CD4-positive, alpha-beta memory T cell (primary cell): Measurements from ENCODE around the gene PCGF1. TPM values are rescaled to one million over a fixed set of nuclear protein-coding genes. Genes with fewer than 3 reads are reported as not detected.
"Not testable (repeated sequence)": the region's sequence is repeated elsewhere in the genome, so short reads cannot be mapped to it uniquely, and the experiment has no call there.

Experiments
- CTCF ChIA-PET: fragments of 350-600 bp; sonication (Branson Sonifier 250); formaldehyde crosslinking; loops from one replicate; lab custom pipeline; 2021; ENCODE audit warnings: inconsistent platforms; ENCODE audit not compliant: partially characterized antibody; lab: Charles Lee
- POLR2A ChIA-PET: fragments of 350-600 bp; sonication (Branson Sonifier 250); formaldehyde crosslinking; loops from one replicate; lab custom pipeline; 2021; ENCODE audit not compliant: partially characterized antibody; lab: Charles Lee
- DNase-seq, 5 donors: peaks; one replicate each; pipeline versions ENCODE4 v3.0.0 to v3.0.0-alpha.2; 2020 to 2022; ENCODE audit warnings: mixed read lengths in 1 of 5
- H3K27ac ChIP-seq: one replicate; pipeline ENCODE4 v1.7.0; 2013; ENCODE audit warnings: low read depth, low read length
- H3K27me3 ChIP-seq: 2 replicates; pipeline ENCODE4 v1.7.0; 2013; ENCODE audit warnings: mild to moderate bottlenecking, low read length, moderate library complexity; ENCODE audit not compliant: insufficient read depth
- H3K36me3 ChIP-seq: 2 replicates; pipeline ENCODE4 v1.7.0; 2013; ENCODE audit warnings: mild to moderate bottlenecking, low read length, moderate library complexity; ENCODE audit not compliant: insufficient read depth
- H3K4me1 ChIP-seq: 2 replicates; pipeline ENCODE4 v1.7.0; 2013; ENCODE audit warnings: mild to moderate bottlenecking, low read length, moderate library complexity; ENCODE audit not compliant: insufficient read depth
- H3K4me3 ChIP-seq, 2 donors: one replicate each; pipeline ENCODE4 v1.7.0; 2013; ENCODE audit warnings: low read length in 2 of 2, mild to moderate bottlenecking in 1 of 2
- H3K9me3 ChIP-seq, 2 donors: one replicate each; pipeline ENCODE4 v1.7.0; 2013; ENCODE audit warnings: low read length in 2 of 2, control low read depth in 1 of 2; ENCODE audit not compliant: control insufficient read depth in 1 of 2
- H3K27ac Mint-ChIP-seq, 7 donors: one replicate each; pipeline ENCODE4 v1.8.0; 2020 to 2021; ENCODE audit warnings: mixed read lengths in 7 of 7, mild to moderate bottlenecking in 6 of 7, inconsistent platforms in 3 of 7, moderate library complexity in 3 of 7
- H3K27me3 Mint-ChIP-seq, 2 donors: one replicate each; pipeline ENCODE4 v1.8.0; 2020 to 2021; ENCODE audit warnings: mixed read lengths in 2 of 2
- H3K36me3 Mint-ChIP-seq, 2 donors: one replicate each; pipeline ENCODE4 v1.8.0; 2020 to 2021; ENCODE audit warnings: mixed read lengths in 2 of 2, inconsistent platforms in 1 of 2, mild to moderate bottlenecking in 1 of 2
- H3K4me1 Mint-ChIP-seq, 4 donors: one replicate each; pipeline ENCODE4 v1.8.0; 2020 to 2021; ENCODE audit warnings: mixed read lengths in 4 of 4, mild to moderate bottlenecking in 1 of 4
- H3K4me3 Mint-ChIP-seq, 8 donors: one replicate each; pipeline ENCODE4 v1.8.0; 2020 to 2021; ENCODE audit warnings: mixed read lengths in 8 of 8, mild to moderate bottlenecking in 7 of 8, moderate library complexity in 6 of 8, inconsistent platforms in 3 of 8
- H3K9me3 Mint-ChIP-seq, 8 donors: one replicate each; pipeline ENCODE4 v1.8.0; 2020 to 2021; ENCODE audit warnings: mixed read lengths in 8 of 8, mild to moderate bottlenecking in 5 of 8, inconsistent platforms in 3 of 8, moderate library complexity in 1 of 8
- intact Hi-C: fragments of 100-400 bp; cut with micrococcal nuclease; formaldehyde crosslinking; loops from one replicate; pipeline ENCODE4 v1.15.1; 2023
- polyA plus RNA-seq, 2 donors: library from polyadenylated mRNA; unstranded; fragments of 300-500 nt; fragmentation: Illumina TruSeq; gene quantifications; one replicate each; pipeline ENCODE4 v1.2.3, GENCODE V29; 2021
- total RNA-seq, 2 experiments: library from RNA; stranded (reverse); gene quantifications; one replicate each; pipeline ENCODE4 v1.2.3, GENCODE V29; 2021

The PCGF1 gene
- total and polyA plus RNA-seq, 4 experiments from 2014 or later: 10.4 to 42.2 (median 23.9) TPM

DNA sequence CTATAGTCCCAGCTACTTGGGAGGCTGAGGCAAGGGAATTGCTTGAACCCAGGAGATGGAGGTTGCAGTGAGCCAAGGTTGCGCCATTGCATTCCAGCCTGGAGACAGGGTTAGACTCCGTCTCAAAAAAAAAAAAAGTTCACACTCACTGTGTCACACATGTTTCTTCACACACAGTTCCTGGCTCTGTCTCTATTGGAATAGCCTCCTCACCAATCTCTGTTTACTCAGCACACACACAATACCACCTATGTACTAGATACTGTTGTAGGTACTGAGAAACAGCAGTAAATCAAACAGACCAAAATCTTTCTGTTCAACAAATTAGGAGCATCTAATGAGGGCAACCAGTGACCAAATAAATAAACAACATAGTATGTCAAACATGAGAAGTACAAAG lies 21.4 kb downstream of the PCGF1 start:
- ChIA-PET POLR2A (no interaction called here), CTCF (interaction anchor here (11.3 kb wide), 1 partner anchor 102 kb away, joined by 141 read pairs; no protein-coding TSS in a partner anchor)
- Mint-ChIP-seq H3K27ac (no peak overlapping the region), H3K4me3 (peak overlapping the region in 1 of 8 donors; percentile 41), H3K9me3 (no peaks in the 10 kb centered on the region), H3K36me3 (peaks cover 30 to 41% of the 10 kb centered on the region in 2 donors), H3K4me1 (peaks cover 12 to 26% (median 17%) of the 10 kb centered on the region in 4 donors), H3K27me3 (no peaks in the 10 kb centered on the region)
- peaks cover 17% of the 10 kb centered on the region for H3K36me3 ChIP-seq
- no peak overlapping the region for H3K27ac ChIP-seq
- H3K27me3 ChIP-seq: no peaks in the 10 kb centered on the region
- no peak overlapping the region for H3K4me3 ChIP-seq
- DNase-seq: no peak
- no peaks in the 10 kb centered on the region for H3K9me3 ChIP-seq
- intact Hi-C loops: loop anchor here (10.0 kb wide), 1 partner anchor 169 kb away; the partner anchor contains the start of gene SEMA4F
- H3K4me1 ChIP-seq: peaks cover 23% of the 10 kb centered on the region

DNA sequence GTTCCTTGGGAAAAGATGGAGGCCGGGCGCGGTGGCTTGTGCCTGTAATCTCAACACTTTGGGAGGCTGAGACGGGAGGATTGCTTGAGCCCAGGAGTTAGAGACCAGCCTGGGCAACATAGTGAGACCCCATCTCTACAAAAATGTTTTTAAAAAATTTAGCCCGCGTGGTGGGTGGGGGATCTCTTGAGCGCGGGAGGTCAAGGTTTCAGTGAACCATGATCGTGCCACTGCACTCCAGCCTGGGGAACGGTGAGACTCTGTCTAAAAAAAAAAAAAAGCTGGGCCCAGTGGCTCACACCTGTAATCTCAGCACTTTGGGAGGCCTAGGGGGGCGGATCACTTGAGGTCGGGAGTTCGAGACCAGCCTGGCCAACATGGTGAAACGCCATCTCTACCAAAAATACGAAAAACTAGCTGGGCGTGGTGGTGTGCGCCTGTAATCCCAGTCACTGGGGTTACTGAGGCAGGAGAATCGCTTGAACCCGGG lies 23.8 kb downstream of the PCGF1 start:
- not testable (repeated sequence) for H3K9me3 Mint-ChIP-seq, H3K27me3 ChIP-seq, H3K9me3 ChIP-seq, H3K27me3 Mint-ChIP-seq, H3K36me3 ChIP-seq, DNase-seq
- H3K4me1 ChIP-seq: peaks cover 28% of the 10 kb centered on the region
- peak overlapping the region; percentile 91 to 100 (median 100) for H3K27ac Mint-ChIP-seq
- H3K4me1 Mint-ChIP-seq: peaks cover 17 to 43% (median 25%) of the 10 kb centered on the region in 4 donors
- POLR2A ChIA-PET: interaction anchor here (0.8 to 14.3 kb wide), 24 partner anchors 10 to 746 kb away, joined by 3 to 516 read pairs (median 6); partner anchors contain the start of genes AUP1, C2orf81, HTRA2 and INO80B
- CTCF ChIA-PET: interaction anchor here (0.6 to 11.3 kb wide), 20 partner anchors 9 to 747 kb away, joined by 3 to 141 read pairs (median 8); partner anchors contain the start of genes AUP1, DQX1, HTRA2 and INO80B
- H3K27ac ChIP-seq: peak overlapping the region; percentile 91
- intact Hi-C loops: loop anchor here (1.0 to 10.0 kb wide), 12 partner anchors 11 to 393 kb away; partner anchors contain the start of genes C2orf81, DOK1, MOB1A and MRPL53
- H3K36me3 Mint-ChIP-seq: peaks cover 19 to 36% of the 10 kb centered on the region in 2 donors
- H3K4me3 Mint-ChIP-seq: peak overlapping the region; percentile 99 to 100 (median 100)
- H3K4me3 ChIP-seq: peak overlapping the region; percentile 57 to 100

- DNase-seq: peak; percentile 94 to 98 (median 96)
- H3K27ac Mint-ChIP-seq: peak within 1 kb of the TSS; percentile 91 to 100 (median 100)
- H3K4me1 Mint-ChIP-seq: peaks cover 17 to 43% (median 25%) of the 10 kb centered on the region in 4 donors
- Histone ChIP-seq H3K27ac (peak within 1 kb of the TSS; percentile 91), H3K9me3 (no peaks in the 10 kb centered on the region), H3K4me1 (peaks cover 28% of the 10 kb centered on the region), H3K36me3 (no peaks in the 10 kb centered on the region), H3K4me3 (peak within 1 kb of the TSS; percentile 57 to 100), H3K27me3 (no peaks in the 10 kb centered on the region)
- ChIA-PET POLR2A (interaction anchor here (0.6 to 14.3 kb wide), 33 partner anchors 10 to 746 kb away, joined by 3 to 516 read pairs (median 4); partner anchors contain the start of genes AUP1, C2orf81, HTRA2 and INO80B), CTCF (interaction anchor here (0.6 to 11.3 kb wide), 26 partner anchors 9 to 746 kb away, joined by 3 to 141 read pairs (median 5); partner anchors contain the start of genes AUP1, DQX1, HTRA2 and INO80B)
- H3K9me3 Mint-ChIP-seq: no peaks in the 10 kb centered on the region
- intact Hi-C loops: loop anchor here (1.0 to 10.0 kb wide), 12 partner anchors 11 to 393 kb away; partner anchors contain the start of genes C2orf81, DOK1, MOB1A and MRPL53
- peak within 1 kb of the TSS; percentile 99 to 100 (median 100) for H3K4me3 Mint-ChIP-seq
- H3K36me3 Mint-ChIP-seq: peaks cover 19 to 36% of the 10 kb centered on the region in 2 donors
- no peaks in the 10 kb centered on the region for H3K27me3 Mint-ChIP-seq
These were observed 24.5 kb downstream of the PCGF1 start, which contains the start of the genes CCDC142 and TTC31 for GRCh38 chr2:74482801-74483674. Gene CCDC142 (minus strand): TSS chr2:74482998. CDS start chr2:74482837, 161 bp downstream. Gene TTC31 (plus strand): TSS chr2:74483081. CDS start chr2:74483096, 15 bp downstream.

DNA sequence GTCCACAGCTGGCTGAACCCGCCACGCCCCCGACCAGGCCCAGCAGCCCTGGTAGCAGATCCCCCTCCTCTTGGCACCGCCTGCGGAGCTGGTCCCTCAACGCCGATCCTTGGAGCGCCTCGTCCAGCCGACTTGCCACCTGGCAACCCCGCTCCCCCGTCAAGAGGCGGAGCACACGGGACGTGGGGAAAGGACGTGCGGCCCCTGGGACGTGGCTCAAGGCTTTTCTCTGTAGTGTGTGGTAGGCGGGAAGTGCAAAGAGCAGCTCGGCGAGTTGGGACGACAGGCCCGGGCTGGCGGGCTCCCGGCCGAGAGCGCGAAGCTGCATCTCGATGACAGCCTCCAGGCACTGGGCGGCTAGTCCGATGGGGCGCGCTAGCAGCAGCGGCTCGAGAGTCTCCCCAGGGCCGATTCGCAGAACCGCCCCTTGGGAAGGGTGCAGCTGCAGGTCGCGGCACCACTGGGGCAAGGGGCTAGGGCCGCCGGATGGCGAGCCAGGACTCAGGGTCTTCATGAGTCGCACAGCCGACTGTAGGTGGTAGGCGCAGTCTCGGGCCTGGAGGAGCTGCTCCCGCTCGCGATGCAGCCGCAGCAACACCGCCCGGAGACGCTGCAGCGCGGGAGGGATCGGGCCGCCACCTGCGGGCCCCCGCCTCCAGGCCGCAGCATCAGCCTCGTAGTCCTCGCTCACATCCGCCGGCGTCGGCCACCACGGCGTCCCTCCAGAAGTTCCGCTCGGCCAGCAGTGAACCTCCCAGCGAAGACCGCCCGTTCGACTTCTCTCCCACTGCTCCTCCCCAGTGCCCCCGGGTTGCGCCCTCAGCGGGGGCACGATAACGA lies 25.3 kb downstream of the PCGF1 start:
- ChIA-PET POLR2A (interaction anchor here (0.6 to 14.3 kb wide), 29 partner anchors 9 to 745 kb away, joined by 3 to 516 read pairs (median 6); partner anchors contain the start of genes AUP1, C2orf81, HTRA2 and INO80B), CTCF (interaction anchor here (0.8 to 11.3 kb wide), 23 partner anchors 8 to 654 kb away, joined by 3 to 141 read pairs (median 6); partner anchors contain the start of genes AUP1, DQX1, HTRA2 and INO80B)
- DNase-seq: peak in 2 of 5 donors; percentile 23 to 60
- Mint-ChIP-seq H3K9me3 (no peaks in the 10 kb centered on the region), H3K36me3 (peaks cover 19 to 41% of the 10 kb centered on the region in 2 donors), H3K4me3 (peak overlapping the region; percentile 99 to 100 (median 100)), H3K4me1 (peaks cover 19 to 43% (median 27%) of the 10 kb centered on the region in 4 donors), H3K27ac (peak overlapping the region; percentile 91 to 100 (median 100)), H3K27me3 (no peaks in the 10 kb centered on the region)
- H3K4me3 ChIP-seq: peak overlapping the region; percentile 57 to 100
- no peaks in the 10 kb centered on the region for H3K27me3 ChIP-seq
- peak overlapping the region; percentile 91 for H3K27ac ChIP-seq
- no peaks in the 10 kb centered on the region for H3K9me3 ChIP-seq
- intact Hi-C loops: loop anchor here (2.0 to 10.0 kb wide), 2 partner anchors 73 to 173 kb away; partner anchors contain the start of genes DOK1 and SEMA4F
- peaks cover 4% of the 10 kb centered on the region for H3K36me3 ChIP-seq
- peaks cover 28% of the 10 kb centered on the region for H3K4me1 ChIP-seq

DNA sequence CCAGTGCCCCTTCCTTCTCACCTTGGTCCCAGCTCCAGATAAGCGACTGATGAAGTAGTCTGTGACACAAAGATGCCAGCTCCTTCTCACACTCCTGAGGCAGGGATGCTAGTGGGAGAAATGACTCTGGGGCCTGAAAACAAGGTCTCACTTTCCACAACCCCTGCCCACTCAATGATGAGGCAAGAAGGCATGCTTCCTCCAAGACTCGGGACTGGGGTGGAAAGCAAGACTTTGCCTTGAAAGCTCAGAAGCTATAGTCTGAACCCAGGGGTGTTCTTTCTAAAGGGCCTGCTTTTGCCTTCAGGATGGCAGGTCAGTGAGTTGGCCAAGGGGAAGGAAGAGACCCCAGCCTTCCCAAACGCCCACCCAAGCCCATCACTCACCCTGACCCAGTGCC lies 26.1 kb downstream of the PCGF1 start:
- Mint-ChIP-seq H3K4me3 (peak overlapping the region; percentile 99 to 100 (median 100)), H3K36me3 (peaks cover 13 to 40% of the 10 kb centered on the region in 2 donors), H3K27ac (peak overlapping the region in 2 of 7 donors; percentile 46 to 91), H3K27me3 (no peaks in the 10 kb centered on the region), H3K4me1 (peaks cover 17 to 43% (median 26%) of the 10 kb centered on the region in 4 donors), H3K9me3 (no peaks in the 10 kb centered on the region)
- Histone ChIP-seq H3K27me3 (no peaks in the 10 kb centered on the region), H3K9me3 (no peaks in the 10 kb centered on the region), H3K4me3 (peak overlapping the region in 1 of 2 donors; percentile 100), H3K36me3 (peaks cover 5% of the 10 kb centered on the region), H3K27ac (peak overlapping the region; percentile 91), H3K4me1 (peaks cover 28% of the 10 kb centered on the region)
- ChIA-PET POLR2A (interaction anchor here (0.9 to 14.3 kb wide), 15 partner anchors 9 to 368 kb away, joined by 3 to 516 read pairs (median 12); partner anchors contain the start of genes AUP1, C2orf81, HTRA2 and INO80B), CTCF (interaction anchor here (1.0 to 11.3 kb wide), 11 partner anchors 7 to 654 kb away, joined by 3 to 141 read pairs (median 11); partner anchors contain the start of genes AUP1, C2orf81, HTRA2 and INO80B)
- intact Hi-C loops: loop anchor here (10.0 kb wide), 1 partner anchor 173 kb away; the partner anchor contains the start of gene SEMA4F
- no peak for DNase-seq
